B cell (primary cell): Measurements from ENCODE around the gene MORN1. TPM values are rescaled to one million over a fixed set of nuclear protein-coding genes. Genes with fewer than 3 reads are reported as not detected.

Source experiments
- ATAC-seq: fragments of 200-7000 bp; cut with Tn5 transposase; one replicate; pipeline ENCODE4 v1.10.0; 2021; ENCODE audit warnings: low read depth, mild to moderate bottlenecking, moderate number of reproducible peaks, moderate library complexity
- CTCF ChIA-PET: fragments of 350-600 bp; sonication (Branson Sonifier 250); formaldehyde crosslinking; loops from one replicate; lab custom pipeline; 2021; ENCODE audit warnings: antibody characterized with exemption, inconsistent platforms; lab: Charles Lee
- POLR2A ChIA-PET: fragments of 350-600 bp; sonication (Branson Sonifier 250); formaldehyde crosslinking; loops from one replicate; lab custom pipeline; 2021; ENCODE audit warnings: antibody characterized with exemption; lab: Charles Lee
- DNase-seq: peaks from one replicate; pipeline ENCODE4 v3.0.0; 2013
- H2AFZ ChIP-seq: 2 replicates; pipeline ENCODE4 v1.6.1; 2012; ENCODE audit warnings: mild to moderate bottlenecking, low read depth, low read length; ENCODE audit not compliant: insufficient read depth, poor library complexity, severe bottlenecking
- H3K27ac ChIP-seq, 2 donors: 1 replicate in 1 of 2; 2 replicates in 1 of 2; pipeline ENCODE4 v1.5.1; 2012 to 2013; ENCODE audit warnings: low read length in 2 of 2, mild to moderate bottlenecking in 2 of 2, moderate library complexity in 1 of 2
- H3K27me3 ChIP-seq, 4 experiments: fragments of 200-600 bp in 1 of 4; sonication (generic) in 1 of 4; replicated peaks in 1 of 4; 1 replicate in 2 of 4; 2 replicates in 2 of 4; pipeline versions ENCODE4 v1.6.1 to v1.7.0; 2013 to 2016; ENCODE audit warnings: low read length in 3 of 4, mild to moderate bottlenecking in 2 of 4, mixed read lengths in 1 of 4, moderate library complexity in 1 of 4; ENCODE audit not compliant: insufficient read depth in 4 of 4, control insufficient read depth in 3 of 4; ENCODE audit errors: control extremely low read depth in 1 of 4
- H3K36me3 ChIP-seq, 2 experiments: replicated peaks in 1 of 2; 1 replicate in 1 of 2; 2 replicates in 1 of 2; pipeline versions ENCODE4 v1.6.1 to v1.7.1; 2013; ENCODE audit warnings: low read length in 1 of 2; ENCODE audit not compliant: insufficient read depth in 2 of 2, control insufficient read depth in 1 of 2; ENCODE audit errors: control extremely low read depth in 1 of 2, extremely low read depth in 1 of 2
- H3K4me1 ChIP-seq, 2 donors: fragments of 200-600 bp in 1 of 2; sonication (generic) in 1 of 2; 1 replicate in 1 of 2; 2 replicates in 1 of 2; pipeline versions ENCODE4 v1.5.1 to v1.6.1; 2013 to 2017; ENCODE audit warnings: low read length in 2 of 2; ENCODE audit not compliant: control insufficient read depth in 2 of 2, insufficient read depth in 2 of 2
- H3K4me2 ChIP-seq: replicated peaks from 2 replicates; pipeline ENCODE3; 2012; ENCODE audit warnings: mild to moderate bottlenecking, low read depth, low read length; ENCODE audit not compliant: poor library complexity, severe bottlenecking
- H3K4me3 ChIP-seq, 5 experiments: fragments of 200-600 bp in 1 of 5; sonication (generic) in 1 of 5; 1 replicate in 3 of 5; 2 replicates in 2 of 5; pipeline versions ENCODE4 v1.5.1 to v1.7.0; 2011 to 2016; ENCODE audit warnings: low read length in 4 of 5, mild to moderate bottlenecking in 4 of 5, low read depth in 2 of 5, control low read depth in 1 of 5, moderate library complexity in 1 of 5; ENCODE audit not compliant: insufficient read depth in 1 of 5; ENCODE audit errors: control extremely low read depth in 1 of 5, extremely low read depth in 1 of 5
- H3K79me2 ChIP-seq: fragments of 200-600 bp; sonication (generic); one replicate; pipeline ENCODE4 v1.6.0; 2016; ENCODE audit warnings: low read length; ENCODE audit not compliant: control insufficient read depth, insufficient read depth
- H3K9ac ChIP-seq: fragments of 200-600 bp; sonication (generic); 2 replicates; pipeline ENCODE4 v1.6.1; 2017; ENCODE audit warnings: mild to moderate bottlenecking, low read length, moderate library complexity
- H3K9me3 ChIP-seq, 3 donors: one replicate each; pipeline versions ENCODE4 v1.6.1 to v1.7.1; 2013; ENCODE audit warnings: low read length in 2 of 3; ENCODE audit not compliant: control insufficient read depth in 2 of 3, insufficient read depth in 1 of 3; ENCODE audit errors: control extremely low read depth in 1 of 3
- H4K20me1 ChIP-seq: 2 replicates; pipeline ENCODE4 v1.6.0; 2012; ENCODE audit warnings: mild to moderate bottlenecking, low read length; ENCODE audit not compliant: insufficient read depth, control insufficient read depth, poor library complexity, severe bottlenecking
- H3K27ac Mint-ChIP-seq: one replicate; pipeline ENCODE4 v1.8.0; 2021; ENCODE audit warnings: mixed read lengths
- H3K27me3 Mint-ChIP-seq: one replicate; pipeline ENCODE4 v1.8.0; 2021; ENCODE audit warnings: mixed read lengths
- H3K4me1 Mint-ChIP-seq: one replicate; pipeline ENCODE4 v1.8.0; 2021; ENCODE audit warnings: mixed read lengths
- H3K4me3 Mint-ChIP-seq: one replicate; pipeline ENCODE4 v1.8.0; 2021; ENCODE audit warnings: mixed read lengths
- H3K9me3 Mint-ChIP-seq: one replicate; pipeline ENCODE4 v1.8.0; 2022; ENCODE audit warnings: mixed read lengths; ENCODE audit not compliant: insufficient read depth
- EZH2 ChIP-seq: IDR thresholded peaks from 2 replicates; pipeline ENCODE4 v1.6.1; 2012; ENCODE audit warnings: borderline replicate concordance, low read depth, mild to moderate bottlenecking, moderate library complexity, low read length; ENCODE audit not compliant: insufficient read depth, poor library complexity, severe bottlenecking
- WGBS: methylation state at CpG from one replicate; pipeline ENCODE4 v1.1.5; 2013; ENCODE audit warnings: missing lambda C conversion rate; ENCODE audit not compliant: insufficient coverage; 5-methylcytosine and 5-hydroxymethylcytosine counted together
- intact Hi-C: fragments of 100-400 bp; cut with micrococcal nuclease; formaldehyde crosslinking; loops from one replicate; pipeline ENCODE4 v1.10.0; 2022
- polyA plus RNA-seq: library from polyadenylated mRNA; depleted of rRNA; stranded (reverse); fragments of >200 nt; gene quantifications from 2 replicates; pipeline ENCODE4 v1.2.3, GENCODE V29; 2012
- total RNA-seq, 2 donors: library from RNA; stranded (reverse); fragments of 120-200 nt in 1 of 2; gene quantifications; 1 replicate in 1 of 2; 2 replicates in 1 of 2; pipeline versions ENCODE4 v1.2.3 to v1.2.4, GENCODE V29; 2013 to 2022
- TF ChIP-seq, protein P1 (sequence below): fragments of 200-600 bp; IDR thresholded peaks from one replicate; pipeline ENCODE4 v1.8.0; 2022; ENCODE audit warnings: antibody characterized with exemption, mild to moderate bottlenecking

MORN1 gene
- total and polyA plus RNA-seq, 2 donors (not counting 1 experiment from before 2014, with no cell fraction given), result 10.2 to 32.6 TPM

GRCh38 chr1:2335721-2336455 lies 55.5 kb downstream of the MORN1 start:
- no peak for DNase-seq
- ChIA-PET CTCF (no interaction called here), POLR2A (no interaction called here)
- H3K4me3 ChIP-seq, result no peak overlapping the region
- no peak for TF ChIP-seq EZH2
- TF ChIP-seq, protein P1, sequence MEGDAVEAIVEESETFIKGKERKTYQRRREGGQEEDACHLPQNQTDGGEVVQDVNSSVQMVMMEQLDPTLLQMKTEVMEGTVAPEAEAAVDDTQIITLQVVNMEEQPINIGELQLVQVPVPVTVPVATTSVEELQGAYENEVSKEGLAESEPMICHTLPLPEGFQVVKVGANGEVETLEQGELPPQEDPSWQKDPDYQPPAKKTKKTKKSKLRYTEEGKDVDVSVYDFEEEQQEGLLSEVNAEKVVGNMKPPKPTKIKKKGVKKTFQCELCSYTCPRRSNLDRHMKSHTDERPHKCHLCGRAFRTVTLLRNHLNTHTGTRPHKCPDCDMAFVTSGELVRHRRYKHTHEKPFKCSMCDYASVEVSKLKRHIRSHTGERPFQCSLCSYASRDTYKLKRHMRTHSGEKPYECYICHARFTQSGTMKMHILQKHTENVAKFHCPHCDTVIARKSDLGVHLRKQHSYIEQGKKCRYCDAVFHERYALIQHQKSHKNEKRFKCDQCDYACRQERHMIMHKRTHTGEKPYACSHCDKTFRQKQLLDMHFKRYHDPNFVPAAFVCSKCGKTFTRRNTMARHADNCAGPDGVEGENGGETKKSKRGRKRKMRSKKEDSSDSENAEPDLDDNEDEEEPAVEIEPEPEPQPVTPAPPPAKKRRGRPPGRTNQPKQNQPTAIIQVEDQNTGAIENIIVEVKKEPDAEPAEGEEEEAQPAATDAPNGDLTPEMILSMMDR, result no peak
- no peak overlapping the region for H3K27ac ChIP-seq
- H2AFZ ChIP-seq, result no peak overlapping the region
- H4K20me1 ChIP-seq, result no peaks in the 10 kb centered on the region
- intact Hi-C loops, result no loop called here
- peaks cover 0 to 6% (median 0%) of the 10 kb centered on the region in 3 donors for H3K9me3 ChIP-seq
- no peaks in the 10 kb centered on the region for H3K27me3 ChIP-seq
- H3K9ac ChIP-seq, result no peak overlapping the region
- no peaks in the 10 kb centered on the region for H3K4me1 ChIP-seq
- 97% methylated on average over 36 of the region's 36 CpGs for WGBS
- H3K27me3 Mint-ChIP-seq, result no peaks in the 10 kb centered on the region
- no peaks in the 10 kb centered on the region for H3K4me1 Mint-ChIP-seq
- no peak for ATAC-seq
- no peak overlapping the region for H3K4me3 Mint-ChIP-seq
- no peaks in the 10 kb centered on the region for H3K36me3 ChIP-seq
- H3K79me2 ChIP-seq, result no peaks in the 10 kb centered on the region
- no peaks in the 10 kb centered on the region for H3K9me3 Mint-ChIP-seq
- no peak overlapping the region for H3K4me2 ChIP-seq
- H3K27ac Mint-ChIP-seq, result no peak overlapping the region

DNA sequence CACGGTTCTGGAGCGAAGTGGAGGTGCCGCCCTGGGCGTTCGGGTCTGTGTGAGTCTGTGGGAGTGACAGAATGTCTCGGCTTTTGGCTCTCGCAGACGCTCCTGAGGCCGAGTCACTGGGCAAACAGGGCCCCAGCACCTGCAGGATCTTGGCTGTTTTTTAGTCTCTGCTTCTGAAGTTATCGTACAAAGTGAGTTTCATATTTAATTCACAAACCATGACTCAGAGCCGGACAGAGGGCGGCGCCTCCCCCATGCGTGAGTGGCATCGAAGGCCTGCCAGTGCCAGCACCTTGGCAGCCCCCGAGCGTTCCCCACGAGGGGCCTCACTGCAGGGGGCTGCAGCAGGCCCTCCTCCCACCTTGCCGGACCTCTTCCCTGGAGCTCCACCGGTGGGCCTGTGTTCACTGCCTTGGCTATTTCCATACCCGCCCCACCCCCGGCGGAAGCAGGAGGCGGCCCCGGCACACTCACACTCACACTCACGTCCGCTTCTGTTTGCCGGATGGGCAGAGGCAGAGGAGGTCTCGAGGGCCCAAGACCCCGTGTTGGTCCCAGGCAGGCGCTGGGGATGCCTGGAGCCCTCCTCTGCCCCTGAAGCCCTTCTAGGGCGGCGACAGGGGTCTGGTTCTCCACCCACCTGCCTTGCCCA lies 56.3 kb downstream of the MORN1 start:
- WGBS, result 78% methylated on average over 32 of the region's 33 CpGs
- Histone ChIP-seq H3K79me2 (no peaks in the 10 kb centered on the region), H4K20me1 (no peaks in the 10 kb centered on the region), H3K4me2 (no peak overlapping the region), H3K4me1 (no peaks in the 10 kb centered on the region), H3K9me3 (no peaks in the 10 kb centered on the region), H3K27ac (no peak overlapping the region), H3K27me3 (no peaks in the 10 kb centered on the region), H3K9ac (no peak overlapping the region), H2AFZ (no peak overlapping the region), H3K4me3 (no peak overlapping the region), H3K36me3 (no peaks in the 10 kb centered on the region)
- DNase-seq (no peak), ATAC-seq (no peak)
- H3K4me1 Mint-ChIP-seq, result no peaks in the 10 kb centered on the region
- TF ChIP-seq, protein P1, result no peak
- no peak for TF ChIP-seq EZH2
- CTCF ChIA-PET, result no interaction called here
- H3K4me3 Mint-ChIP-seq, result no peak overlapping the region
- POLR2A ChIA-PET, result no interaction called here
- intact Hi-C loops, result no loop called here
- H3K27me3 Mint-ChIP-seq, result no peaks in the 10 kb centered on the region
- no peaks in the 10 kb centered on the region for H3K9me3 Mint-ChIP-seq
- H3K27ac Mint-ChIP-seq, result no peak overlapping the region
